Activated CD4-positive, alpha-beta memory T cell treated with anti-CD3 and anti-CD28 coated beads for 36 hours (primary cell): Measurements from ENCODE around the gene ZMIZ1. TPM values are rescaled to one million over a fixed set of nuclear protein-coding genes. Genes with fewer than 3 reads are reported as not detected.
A peak's percentile ranks its signal among the peaks of the same experiment; 100 is the strongest.

Experiments used
- CTCF ChIA-PET: fragments of 350-600 bp; sonication (Branson Sonifier 250); formaldehyde crosslinking; loops from one replicate; lab custom pipeline; 2021; ENCODE audit warnings: antibody characterized with exemption, inconsistent platforms; lab: Charles Lee
- POLR2A ChIA-PET: fragments of 350-600 bp; sonication (Branson Sonifier 250); formaldehyde crosslinking; loops from one replicate; lab custom pipeline; 2021; ENCODE audit warnings: antibody characterized with exemption; lab: Charles Lee
- DNase-seq: peaks from one replicate; pipeline ENCODE4 v3.0.0-alpha.2; 2020
- H3K27ac Mint-ChIP-seq: one replicate; pipeline ENCODE4 v1.8.0; 2021; ENCODE audit warnings: mixed read lengths
- H3K27me3 Mint-ChIP-seq: one replicate; pipeline ENCODE4 v1.8.0; 2021; ENCODE audit warnings: mixed read lengths
- H3K36me3 Mint-ChIP-seq: one replicate; pipeline ENCODE4 v1.8.0; 2021; ENCODE audit warnings: mixed read lengths
- H3K4me1 Mint-ChIP-seq: one replicate; pipeline ENCODE4 v1.8.0; 2021; ENCODE audit warnings: low read depth, mixed read lengths
- H3K4me3 Mint-ChIP-seq: one replicate; pipeline ENCODE4 v1.8.0; 2021; ENCODE audit warnings: mild to moderate bottlenecking, mixed read lengths
- H3K9me3 Mint-ChIP-seq: one replicate; pipeline ENCODE4 v1.8.0; 2021; ENCODE audit warnings: mixed read lengths
- intact Hi-C: fragments of 100-400 bp; cut with micrococcal nuclease; formaldehyde crosslinking; loops from one replicate; pipeline ENCODE4 v1.15.1; 2023
- total RNA-seq, 2 experiments: library from RNA; stranded (reverse); gene quantifications; one replicate each; pipeline ENCODE4 v1.2.3, GENCODE V29; 2021

The ZMIZ1 gene
- total RNA-seq, 2 experiments from 2014 or later = 28.5 to 29.2 TPM

GRCh38 chr10:79316671-79317431 is 248.1 kb downstream of the ZMIZ1 start:
- Mint-ChIP-seq H3K27me3 (no peaks in the 10 kb centered on the region), H3K36me3 (peaks cover 17% of the 10 kb centered on the region), H3K4me3 (peak overlapping the region; percentile 53), H3K27ac (peak overlapping the region; percentile 80), H3K4me1 (peaks cover 62% of the 10 kb centered on the region), H3K9me3 (peaks cover 4% of the 10 kb centered on the region)
- intact Hi-C loops = loop anchor here (1.0 to 2.0 kb wide), 3 partner anchors 14 to 31 kb away; partner anchors contain the start of gene PPIF
- ChIA-PET CTCF (interaction anchor here (0.9 to 4.2 kb wide), 6 partner anchors 13 to 30 kb away, joined by 3 to 30 read pairs (median 4); partner anchors contain the start of gene PPIF), POLR2A (interaction anchor here (1.1 to 1.9 kb wide), 4 partner anchors 12 to 31 kb away, joined by 4 to 7 read pairs (median 4); no protein-coding TSS in a partner anchor)
- peak; percentile 55 for DNase-seq

GRCh38 chr10:79318369-79318768 is 249.6 kb downstream of the ZMIZ1 start:
- H3K36me3 Mint-ChIP-seq = peaks cover 9% of the 10 kb centered on the region
- peaks cover 4% of the 10 kb centered on the region for H3K9me3 Mint-ChIP-seq
- DNase-seq = no peak
- H3K27me3 Mint-ChIP-seq = no peaks in the 10 kb centered on the region
- peak overlapping the region; percentile 53 for H3K4me3 Mint-ChIP-seq
- intact Hi-C loops = no loop called here
- H3K27ac Mint-ChIP-seq = peak overlapping the region; percentile 80
- ChIA-PET CTCF (interaction anchor here (1.1 to 4.2 kb wide), 4 partner anchors 13 to 29 kb away, joined by 3 to 30 read pairs (median 4); partner anchors contain the start of gene PPIF), POLR2A (interaction anchor here (0.9 to 1.1 kb wide), 4 partner anchors 15 to 32 kb away, joined by 4 read pairs; no protein-coding TSS in a partner anchor)
- peaks cover 78% of the 10 kb centered on the region for H3K4me1 Mint-ChIP-seq

GRCh38 chr10:79319115-79319771 is 250.5 kb downstream of the ZMIZ1 start:
- Mint-ChIP-seq H3K27ac (peak overlapping the region; percentile 80), H3K4me3 (no peak overlapping the region), H3K27me3 (no peaks in the 10 kb centered on the region), H3K4me1 (peaks cover 86% of the 10 kb centered on the region), H3K36me3 (peaks cover 3% of the 10 kb centered on the region), H3K9me3 (peaks cover 4% of the 10 kb centered on the region)
- ChIA-PET POLR2A (interaction anchor here (1.0 kb wide), 1 partner anchor 29 kb away, joined by 4 read pairs; no protein-coding TSS in a partner anchor), CTCF (interaction anchor here (1.1 to 4.2 kb wide), 3 partner anchors 14 to 28 kb away, joined by 3 to 30 read pairs (median 3); partner anchors contain the start of gene PPIF)
- no peak for DNase-seq
- intact Hi-C loops = no loop called here

GRCh38 chr10:79320316-79320715 is 251.6 kb downstream of the ZMIZ1 start:
- Mint-ChIP-seq H3K4me1 (peaks cover 91% of the 10 kb centered on the region), H3K9me3 (peaks cover 4% of the 10 kb centered on the region), H3K36me3 (peaks cover 3% of the 10 kb centered on the region), H3K27ac (no peak overlapping the region), H3K4me3 (no peak overlapping the region), H3K27me3 (no peaks in the 10 kb centered on the region)
- CTCF ChIA-PET = interaction anchor here (1.1 to 4.2 kb wide), 3 partner anchors 11 to 25 kb away, joined by 3 to 19 read pairs (median 9); no protein-coding TSS in a partner anchor
- POLR2A ChIA-PET = interaction anchor here (1.0 to 3.8 kb wide), 2 partner anchors 11 to 28 kb away, joined by 3 to 22 read pairs; no protein-coding TSS in a partner anchor
- intact Hi-C loops = loop anchor here (10.0 kb wide), 2 partner anchors 346 to 1016 kb away; no protein-coding TSS in a partner anchor
- no peak for DNase-seq

DNA sequence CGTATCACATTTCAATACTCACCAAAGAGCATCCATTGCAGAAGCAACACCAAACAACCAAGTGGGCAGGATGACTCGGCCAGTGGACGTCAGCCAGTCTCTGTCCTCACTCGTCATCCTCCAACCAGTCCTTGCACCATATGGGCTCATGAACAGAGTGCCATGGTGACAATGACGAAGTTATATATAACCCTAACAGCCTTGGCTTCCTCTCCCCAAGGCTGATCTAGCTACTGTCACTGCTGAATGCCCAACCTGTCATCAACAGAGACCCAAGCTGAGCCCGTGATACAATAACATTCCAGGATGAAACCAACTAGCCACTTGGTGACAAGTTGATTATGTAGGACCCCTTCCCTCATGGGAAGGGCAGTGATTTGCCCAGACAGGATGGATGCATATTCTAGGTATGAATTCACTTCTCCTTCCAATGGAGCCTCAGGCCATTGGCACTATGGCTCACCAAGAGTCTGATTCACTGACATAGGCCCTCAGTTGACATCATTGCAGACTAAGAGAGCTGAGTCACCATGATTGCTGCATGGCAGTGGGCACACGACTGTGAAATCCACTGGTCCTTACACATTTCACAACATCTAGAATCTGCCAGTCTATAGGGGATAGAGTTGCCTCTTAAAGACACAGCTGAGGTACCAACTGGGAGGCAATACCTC is 252.2 kb downstream of the ZMIZ1 start:
- H3K9me3 Mint-ChIP-seq = peaks cover 4% of the 10 kb centered on the region
- H3K4me3 Mint-ChIP-seq = no peak overlapping the region
- CTCF ChIA-PET = interaction anchor here (0.7 to 4.2 kb wide), 4 partner anchors 11 to 147 kb away, joined by 3 to 19 read pairs (median 6); no protein-coding TSS in a partner anchor
- peak overlapping the region; percentile 62 for H3K27ac Mint-ChIP-seq
- peak; percentile 73 for DNase-seq
- H3K4me1 Mint-ChIP-seq = peaks cover 86% of the 10 kb centered on the region
- POLR2A ChIA-PET = interaction anchor here (1.0 to 3.8 kb wide), 3 partner anchors 10 to 27 kb away, joined by 3 to 22 read pairs (median 10); no protein-coding TSS in a partner anchor
- peaks cover 3% of the 10 kb centered on the region for H3K36me3 Mint-ChIP-seq
- H3K27me3 Mint-ChIP-seq = no peaks in the 10 kb centered on the region
- intact Hi-C loops = loop anchor here (1.0 to 10.0 kb wide), 3 partner anchors 26 to 1016 kb away; partner anchors contain the start of gene PPIF

GRCh38 chr10:79321494-79321882 is 252.7 kb downstream of the ZMIZ1 start:
- Mint-ChIP-seq H3K4me1 (peaks cover 82% of the 10 kb centered on the region), H3K27me3 (no peaks in the 10 kb centered on the region), H3K4me3 (no peak overlapping the region), H3K9me3 (peaks cover 4% of the 10 kb centered on the region), H3K36me3 (peaks cover 3% of the 10 kb centered on the region), H3K27ac (peak overlapping the region; percentile 62)
- no peak for DNase-seq
- intact Hi-C loops = loop anchor here (1.0 to 10.0 kb wide), 3 partner anchors 26 to 1017 kb away; partner anchors contain the start of gene PPIF
- POLR2A ChIA-PET = interaction anchor here (1.0 to 3.8 kb wide), 5 partner anchors 10 to 79 kb away, joined by 3 to 23 read pairs (median 10); partner anchors contain the start of gene PPIF
- CTCF ChIA-PET = interaction anchor here (0.7 to 4.2 kb wide), 5 partner anchors 10 to 146 kb away, joined by 3 to 19 read pairs (median 3); no protein-coding TSS in a partner anchor

GRCh38 chr10:79321951-79322350 is 253.2 kb downstream of the ZMIZ1 start:
- Mint-ChIP-seq H3K36me3 (peaks cover 3% of the 10 kb centered on the region), H3K27ac (peak overlapping the region; percentile 19)
- POLR2A ChIA-PET = interaction anchor here (1.1 to 3.8 kb wide), 6 partner anchors 9 to 80 kb away, joined by 3 to 23 read pairs (median 9); partner anchors contain the start of gene PPIF

DNA sequence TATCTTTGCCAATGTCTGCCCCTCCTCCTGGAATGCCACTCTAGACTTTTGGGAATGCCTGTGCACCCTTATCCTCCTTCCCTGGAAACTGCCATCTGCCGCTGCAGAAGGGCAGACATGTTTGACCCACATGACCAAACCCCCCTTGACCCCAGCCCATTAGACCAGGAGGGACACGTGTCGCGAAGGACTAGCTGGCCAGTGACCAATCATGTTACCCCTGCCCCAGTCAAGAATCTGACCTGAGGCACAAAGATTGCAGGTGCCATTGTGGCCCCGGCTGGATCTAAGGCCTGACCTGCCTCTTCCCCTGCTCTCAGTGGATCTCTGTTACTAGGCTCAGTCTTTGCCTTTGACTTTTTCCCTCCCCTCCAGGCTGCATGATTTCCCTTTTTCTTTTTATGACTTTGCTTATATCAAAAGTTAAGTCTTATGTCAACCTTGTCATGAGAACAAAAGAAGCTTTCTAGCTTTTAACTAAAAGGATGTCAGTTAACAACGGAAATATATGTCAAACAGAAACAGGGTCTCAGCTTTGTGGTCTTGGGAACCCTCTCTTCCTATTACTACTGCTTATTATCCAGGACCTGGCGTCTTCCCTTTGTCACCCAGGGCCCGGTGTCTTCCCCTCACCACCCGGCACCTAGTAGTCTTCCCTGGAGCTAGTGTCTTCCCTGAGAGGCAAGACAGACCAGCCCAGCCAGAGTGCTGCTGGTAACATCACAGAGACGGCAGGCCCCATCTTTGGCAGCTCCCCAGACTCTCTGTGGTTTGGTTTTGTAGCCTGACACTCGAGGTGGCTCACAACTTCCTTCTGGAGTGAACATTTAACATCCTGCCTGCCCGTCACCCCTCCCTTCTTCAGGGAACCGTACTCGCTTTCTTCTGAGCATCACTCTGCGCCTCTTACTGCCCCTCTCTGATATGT is 254.1 kb downstream of the ZMIZ1 start:
- peak overlapping the region; percentile 39 for H3K4me3 Mint-ChIP-seq
- ChIA-PET CTCF (interaction anchor here (0.8 to 4.2 kb wide), 8 partner anchors 9 to 51 kb away, joined by 3 to 19 read pairs (median 5); partner anchors contain the start of gene PPIF), POLR2A (interaction anchor here (1.0 to 3.8 kb wide), 7 partner anchors 9 to 81 kb away, joined by 3 to 23 read pairs (median 8); partner anchors contain the start of gene PPIF)
- no peaks in the 10 kb centered on the region for H3K27me3 Mint-ChIP-seq
- peaks cover 69% of the 10 kb centered on the region for H3K4me1 Mint-ChIP-seq
- peaks cover 4% of the 10 kb centered on the region for H3K9me3 Mint-ChIP-seq
- peak overlapping the region; percentile 92 for H3K27ac Mint-ChIP-seq
- intact Hi-C loops = loop anchor here (1.0 to 10.0 kb wide), 6 partner anchors 8 to 1018 kb away; partner anchors contain the start of gene ZCCHC24
- peak; percentile 91 for DNase-seq
- peaks cover 3% of the 10 kb centered on the region for H3K36me3 Mint-ChIP-seq

More at GRCh38 chr10:79321951-79322350, 253.2 kb downstream of the ZMIZ1 start:
- no peaks in the 10 kb centered on the region for H3K27me3 Mint-ChIP-seq
- CTCF ChIA-PET = interaction anchor here (0.7 to 4.2 kb wide), 6 partner anchors 10 to 146 kb away, joined by 3 to 19 read pairs (median 4); partner anchors contain the start of gene PPIF
- H3K4me3 Mint-ChIP-seq = no peak overlapping the region
- intact Hi-C loops = loop anchor here (1.0 to 10.0 kb wide), 3 partner anchors 25 to 1017 kb away; partner anchors contain the start of gene PPIF
- peaks cover 4% of the 10 kb centered on the region for H3K9me3 Mint-ChIP-seq
- no peak for DNase-seq
- peaks cover 78% of the 10 kb centered on the region for H3K4me1 Mint-ChIP-seq

GRCh38 chr10:79323602-79324001 is 254.8 kb downstream of the ZMIZ1 start:
- ChIA-PET CTCF (interaction anchor here (1.0 to 4.2 kb wide), 5 partner anchors 8 to 50 kb away, joined by 3 to 19 read pairs (median 5); partner anchors contain the start of gene PPIF), POLR2A (interaction anchor here (1.0 to 3.8 kb wide), 4 partner anchors 8 to 38 kb away, joined by 3 to 23 read pairs (median 15); partner anchors contain the start of gene PPIF)
- DNase-seq = no peak
- peak overlapping the region; percentile 92 for H3K27ac Mint-ChIP-seq
- peaks cover 64% of the 10 kb centered on the region for H3K4me1 Mint-ChIP-seq
- intact Hi-C loops = loop anchor here (1.0 to 10.0 kb wide), 6 partner anchors 8 to 1019 kb away; partner anchors contain the start of gene ZCCHC24
- H3K9me3 Mint-ChIP-seq = peaks cover 4% of the 10 kb centered on the region
- peaks cover 3% of the 10 kb centered on the region for H3K36me3 Mint-ChIP-seq
- no peaks in the 10 kb centered on the region for H3K27me3 Mint-ChIP-seq
- H3K4me3 Mint-ChIP-seq = peak overlapping the region; percentile 7
